HFFc6 (cell line): ENCODE data around the gene IGF1R. TPM values are rescaled to one million over a fixed set of nuclear protein-coding genes. Genes with fewer than 3 reads are reported as not detected.
A peak's percentile ranks its signal among the peaks of the same experiment; 100 is the strongest.

Experiments used
- DNase-seq: peaks from one replicate; pipeline ENCODE4 v3.0.0-alpha.2; 2018
- H3K27ac Mint-ChIP-seq: 2 replicates; pipeline ENCODE4 v1.8.0; 2020; ENCODE audit warnings: mild to moderate bottlenecking, mixed read lengths
- H3K27me3 Mint-ChIP-seq: 2 replicates; pipeline ENCODE4 v1.8.0; 2021; ENCODE audit warnings: mild to moderate bottlenecking, moderate library complexity, mixed read lengths; ENCODE audit not compliant: insufficient read depth
- H3K36me3 Mint-ChIP-seq: 2 replicates; pipeline ENCODE4 v1.8.0; 2021; ENCODE audit warnings: low read depth, mixed read lengths
- H3K4me1 Mint-ChIP-seq: 2 replicates; pipeline ENCODE4 v1.8.0; 2020; ENCODE audit warnings: low read depth, mixed read lengths
- H3K4me3 Mint-ChIP-seq: 2 replicates; pipeline ENCODE4 v1.8.0; 2020; ENCODE audit warnings: mild to moderate bottlenecking, moderate library complexity, mixed read lengths
- H3K9me3 Mint-ChIP-seq: 2 replicates; pipeline ENCODE4 v1.8.0; 2020; ENCODE audit warnings: mild to moderate bottlenecking, mixed read lengths
- CTCF ChIP-seq: fragments of 200-600 bp; sonication (generic); IDR thresholded peaks from 2 replicates; pipeline ENCODE4 v1.5.0; 2021; ENCODE audit warnings: antibody characterized with exemption, mild to moderate bottlenecking
- total RNA-seq, 6 experiments: library from RNA; stranded (reverse); fragmentation: NEBNext Ultra II Directional; extraction: Animal tissue kit (Norgen Biotek cat#: 25700); gene quantifications; 2 replicates in 1 of 6; 3 replicates in 5 of 6; pipeline ENCODE4 v1.2.3, GENCODE V29; 2021

Gene IGF1R
- total RNA-seq, 6 experiments from 2014 or later, result 46.7 to 61.9 (median 50.1) TPM

GRCh38 chr15:98806275-98806895 lies 158.0 kb downstream of the IGF1R start:
- no peaks in the 10 kb centered on the region for H3K9me3 Mint-ChIP-seq
- no peaks in the 10 kb centered on the region; the same call in 1 of the 2 replicates for H3K36me3 Mint-ChIP-seq
- TF ChIP-seq CTCF, result no peak
- H3K27me3 Mint-ChIP-seq, result no peaks in the 10 kb centered on the region; the same call in 1 of the 2 replicates
- DNase-seq, result no peak
- H3K27ac Mint-ChIP-seq, result no peak overlapping the region
- H3K4me3 Mint-ChIP-seq, result no peak overlapping the region
- H3K4me1 Mint-ChIP-seq, result peaks cover 54% of the 10 kb centered on the region

DNA sequence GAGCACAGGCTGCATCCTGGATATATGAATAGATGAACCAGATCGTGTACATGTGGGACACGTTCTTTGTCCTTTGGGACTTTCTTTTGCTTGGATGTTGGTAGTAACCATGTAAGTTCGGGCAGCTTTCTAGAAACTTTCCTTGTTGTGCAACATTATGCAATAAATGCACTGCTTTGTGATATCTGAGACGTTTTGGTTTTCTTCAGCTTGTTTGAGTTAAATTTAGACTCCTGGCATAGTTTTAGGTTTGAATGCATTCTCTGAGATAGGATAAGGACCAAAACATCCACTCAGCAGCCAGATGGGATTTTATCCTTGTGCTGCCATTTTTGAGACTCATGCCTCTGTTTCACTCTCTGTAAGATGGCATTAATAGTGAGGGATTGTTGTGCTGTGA lies 158.9 kb downstream of the IGF1R start:
- H3K27ac Mint-ChIP-seq, result peak overlapping the region; percentile 59

DNA sequence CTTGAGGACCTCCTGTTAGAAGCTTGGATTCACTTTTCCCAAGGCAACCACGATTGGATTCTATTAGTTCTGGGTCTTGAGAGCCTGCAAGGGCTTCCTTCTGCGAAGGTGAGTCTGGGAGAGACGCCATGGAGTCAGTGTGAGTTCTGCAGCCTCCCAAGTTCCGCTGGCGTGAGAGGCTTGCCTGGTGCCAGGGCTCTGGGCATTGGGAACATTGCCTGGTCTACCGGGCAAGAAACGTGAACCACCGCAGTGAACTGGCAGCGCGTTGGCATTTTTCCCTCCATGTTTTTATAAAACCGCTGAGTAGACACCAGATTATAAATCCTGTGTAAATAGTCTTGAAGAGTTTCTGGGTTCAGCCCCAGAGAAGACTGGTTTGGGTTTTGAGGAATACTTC lies 160.9 kb downstream of the IGF1R start:
- Mint-ChIP-seq H3K4me3 (no peak overlapping the region), H3K36me3 (peaks cover 7% of the 10 kb centered on the region; the same call in 1 of the 2 replicates), H3K27ac (no peak overlapping the region), H3K4me1 (peaks cover 29% of the 10 kb centered on the region), H3K27me3 (peaks cover 3% of the 10 kb centered on the region), H3K9me3 (no peaks in the 10 kb centered on the region)
- TF ChIP-seq CTCF, result no peak
- no peak for DNase-seq

More for the DNA sequence above, 158.9 kb downstream of the IGF1R start:
- DNase-seq, result peak; percentile 70
- H3K9me3 Mint-ChIP-seq, result no peaks in the 10 kb centered on the region
- no peaks in the 10 kb centered on the region; the same call in 1 of the 2 replicates for H3K36me3 Mint-ChIP-seq
- H3K27me3 Mint-ChIP-seq, result no peaks in the 10 kb centered on the region; the same call in 1 of the 2 replicates
- peaks cover 45% of the 10 kb centered on the region for H3K4me1 Mint-ChIP-seq
- TF ChIP-seq CTCF, result no peak
- H3K4me3 Mint-ChIP-seq, result 0 out of 2 replicates have a peak overlapping the region, but pooled peaks have one; percentile 22

- H3K36me3 Mint-ChIP-seq, result peaks cover 30% of the 10 kb centered on the region
- no peak for TF ChIP-seq CTCF
- peaks cover 3% of the 10 kb centered on the region for H3K27me3 Mint-ChIP-seq
- no peak overlapping the region for H3K4me3 Mint-ChIP-seq
- no peak for DNase-seq
- no peaks in the 10 kb centered on the region for H3K9me3 Mint-ChIP-seq
- H3K4me1 Mint-ChIP-seq, result peaks cover 7% of the 10 kb centered on the region
- H3K27ac Mint-ChIP-seq, result no peak overlapping the region
Measured at GRCh38 chr15:98812716-98813446, 164.5 kb downstream of the IGF1R start.

- no peak for DNase-seq
- no peak overlapping the region for H3K4me3 Mint-ChIP-seq
- H3K9me3 Mint-ChIP-seq, result no peaks in the 10 kb centered on the region
- H3K27me3 Mint-ChIP-seq, result peaks cover 3% of the 10 kb centered on the region
- H3K36me3 Mint-ChIP-seq, result peaks cover 30% of the 10 kb centered on the region
- H3K4me1 Mint-ChIP-seq, result 0 out of 2 replicates have a peak, but pooled peaks cover 5% of the 10 kb centered on the region
- no peak overlapping the region for H3K27ac Mint-ChIP-seq
- TF ChIP-seq CTCF, result no peak
Measured at GRCh38 chr15:98813951-98814350, 165.6 kb downstream of the IGF1R start.
